RWPE1 (cell line): ENCODE data around the gene YWHAH.

ENCODE experiments used
- CTCF ChIA-PET: fragments of 350-600 bp; sonication (Branson Sonifier 250); formaldehyde crosslinking; extraction: SDS; loops from one replicate; lab custom pipeline; 2021; lab: Yijun Ruan, JAX
- POLR2A ChIA-PET: fragments of 400-600 bp; formaldehyde crosslinking; extraction: SDS; loops from one replicate; lab custom pipeline; 2020; ENCODE audit warnings: antibody characterized with exemption; ENCODE audit not compliant: low non-redundant PET; lab: Yijun Ruan, JAX
- DNase-seq: peaks from one replicate; pipeline ENCODE4 v3.0.0; 2012; ENCODE audit warnings: low spot score
- H3K27ac ChIP-seq: fragments of 450-650 bp; 2 replicates; pipeline ENCODE4 v1.5.1; 2017
- CTCF ChIP-seq: fragments of 450-650 bp; conservative IDR thresholded peaks from 2 replicates; pipeline ENCODE4 v1.5.1; 2017; ENCODE audit warnings: low read depth, mild to moderate bottlenecking

The YWHAH gene

GRCh38 chr22:31958625-31959239 is 14.4 kb downstream of the YWHAH start:
- TF ChIP-seq CTCF = no peak
- no peak overlapping the region for H3K27ac ChIP-seq
- POLR2A ChIA-PET = no interaction called here
- CTCF ChIA-PET = interaction anchor here (0.7 kb wide), 1 partner anchor 10 kb away, joined by 3 read pairs; no protein-coding TSS in a partner anchor
- DNase-seq = no peak

- CTCF ChIA-PET = no interaction called here
- H3K27ac ChIP-seq = no peak overlapping the region
- DNase-seq = no peak
- POLR2A ChIA-PET = no interaction called here
- TF ChIP-seq CTCF = no peak
Observed at GRCh38 chr22:31960767-31961166, 16.4 kb downstream of the YWHAH start.

DNA sequence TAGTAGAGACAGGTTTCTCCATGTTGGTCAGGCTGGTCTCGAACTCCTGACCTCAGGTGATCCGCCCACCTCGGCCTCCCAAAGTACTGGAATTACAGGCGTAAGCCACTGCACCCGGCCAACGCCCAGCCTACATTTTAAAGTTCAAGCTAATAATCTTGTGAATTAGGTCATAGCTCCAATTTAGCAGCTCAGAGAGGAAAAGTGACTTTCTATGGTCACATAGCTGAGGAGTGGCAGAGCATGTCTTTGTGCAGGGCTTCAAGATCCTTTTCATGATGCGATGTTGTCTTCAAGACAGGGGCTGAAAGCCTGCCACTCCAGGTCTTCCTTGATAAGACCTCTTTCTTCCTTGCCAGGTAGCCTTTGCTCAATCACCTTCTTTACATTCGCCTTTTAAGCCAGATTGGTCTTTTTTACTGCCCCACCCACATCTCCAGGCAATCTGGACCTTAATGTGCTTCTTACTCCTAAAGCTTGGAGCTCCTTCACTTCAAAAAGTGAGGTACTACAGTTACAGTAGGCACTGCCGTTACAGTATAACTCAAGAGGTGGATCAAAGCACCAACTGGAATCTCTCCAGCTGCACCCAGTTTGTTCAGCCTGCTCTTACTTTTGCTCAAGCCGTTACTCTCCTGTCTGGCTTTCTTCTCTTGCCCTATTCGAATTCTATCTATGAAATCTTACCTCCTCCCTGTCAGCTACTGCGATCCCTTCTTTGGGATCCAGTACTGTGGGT is 18.2 kb downstream of the YWHAH start:
- no peak overlapping the region for H3K27ac ChIP-seq
- TF ChIP-seq CTCF = no peak
- CTCF ChIA-PET = interaction anchor here (0.6 to 1.0 kb wide), 2 partner anchors 8 to 99 kb away, joined by 4 to 5 read pairs; no protein-coding TSS in a partner anchor
- POLR2A ChIA-PET = no interaction called here
- no peak for DNase-seq

GRCh38 chr22:31968022-31968421 is 23.7 kb downstream of the YWHAH start:
- TF ChIP-seq CTCF = no peak
- no peak overlapping the region for H3K27ac ChIP-seq
- no peak for DNase-seq
- POLR2A ChIA-PET = no interaction called here
- CTCF ChIA-PET = interaction anchor here (0.7 kb wide), 1 partner anchor 60 kb away, joined by 4 read pairs; no protein-coding TSS in a partner anchor

GRCh38 chr22:31969789-31970489 is 25.6 kb downstream of the YWHAH start:
- ChIA-PET CTCF (interaction anchor here (0.5 to 1.8 kb wide), 26 partner anchors 8 to 1377 kb away, joined by 3 to 7 read pairs (median 4); partner anchors contain the start of gene PISD), POLR2A (no interaction called here)
- peak; percentile 73 for DNase-seq
- TF ChIP-seq CTCF = no peak
- 0 out of 2 replicates have a peak overlapping the region, but pooled peaks have one; percentile 26 for H3K27ac ChIP-seq
